Measurements from ENCODE around the gene ADORA1.

ADORA1 gene

GRCh38 chr1:203095061-203095690 is 32.4 kb upstream of the ADORA1 start:
- no peak for TF ChIP-seq CTCF (conservative IDR thresholded peaks at IDR 0.05)
- TF ChIP-seq ZFX (IDR thresholded peaks at IDR 0.05): no peak
- H3K27ac ChIP-seq: no peak overlapping the region

GRCh38 chr1:203096566-203096965 is 31.0 kb upstream of the ADORA1 start:
- TF ChIP-seq CTCF (conservative IDR thresholded peaks at IDR 0.05) (no peak), ZFX (IDR thresholded peaks at IDR 0.05) (no peak)

GRCh38 chr1:203097001-203097400 is 30.5 kb upstream of the ADORA1 start:
- TF ChIP-seq ZFX (IDR thresholded peaks at IDR 0.05) (no peak), CTCF (conservative IDR thresholded peaks at IDR 0.05) (no peak)
- no peak overlapping the region for H3K27ac ChIP-seq

More at GRCh38 chr1:203096566-203096965, 31.0 kb upstream of the ADORA1 start:
- no peak overlapping the region for H3K27ac ChIP-seq

- no peak overlapping the region for H3K27ac ChIP-seq
- TF ChIP-seq ZFX (IDR thresholded peaks at IDR 0.05): no peak
- no peak for TF ChIP-seq CTCF (conservative IDR thresholded peaks at IDR 0.05)
Observed at GRCh38 chr1:203098445-203098844, 29.1 kb upstream of the ADORA1 start.

GRCh38 chr1:203098914-203099520 is 28.5 kb upstream of the ADORA1 start:
- no peak overlapping the region for H3K27ac ChIP-seq
- TF ChIP-seq CTCF (conservative IDR thresholded peaks at IDR 0.05): no peak
- no peak for TF ChIP-seq ZFX (IDR thresholded peaks at IDR 0.05)

- no peak overlapping the region for H3K27ac ChIP-seq
- no peak for TF ChIP-seq CTCF (conservative IDR thresholded peaks at IDR 0.05)
- TF ChIP-seq ZFX (IDR thresholded peaks at IDR 0.05): no peak
Observed at GRCh38 chr1:203099805-203100515, 27.6 kb upstream of the ADORA1 start.

GRCh38 chr1:203100516-203100869 is 27.0 kb upstream of the ADORA1 start:
- no peak overlapping the region for H3K27ac ChIP-seq
- TF ChIP-seq ZFX (IDR thresholded peaks at IDR 0.05): no peak
- TF ChIP-seq CTCF (conservative IDR thresholded peaks at IDR 0.05): no peak
